Dermis blood vessel endothelial cell (primary cell): ENCODE measurements around the gene MAD1L1. TPM values are rescaled to one million over a fixed set of nuclear protein-coding genes. Genes with fewer than 3 reads are reported as not detected.
"Not testable (repeated sequence)": the region's sequence is repeated elsewhere in the genome, so short reads cannot be mapped to it uniquely, and the experiment has no call there.

Source experiments
- DNase-seq: peaks from one replicate; pipeline ENCODE4 v3.0.0; 2010
- total RNA-seq: library from RNA; depleted of rRNA; stranded (reverse); fragments of >200 nt; gene quantifications from 2 replicates; pipeline ENCODE4 v1.2.3, GENCODE V29; 2014

MAD1L1 gene
- total RNA-seq, 1 donor from 2014 or later = 53.3 TPM

DNA sequence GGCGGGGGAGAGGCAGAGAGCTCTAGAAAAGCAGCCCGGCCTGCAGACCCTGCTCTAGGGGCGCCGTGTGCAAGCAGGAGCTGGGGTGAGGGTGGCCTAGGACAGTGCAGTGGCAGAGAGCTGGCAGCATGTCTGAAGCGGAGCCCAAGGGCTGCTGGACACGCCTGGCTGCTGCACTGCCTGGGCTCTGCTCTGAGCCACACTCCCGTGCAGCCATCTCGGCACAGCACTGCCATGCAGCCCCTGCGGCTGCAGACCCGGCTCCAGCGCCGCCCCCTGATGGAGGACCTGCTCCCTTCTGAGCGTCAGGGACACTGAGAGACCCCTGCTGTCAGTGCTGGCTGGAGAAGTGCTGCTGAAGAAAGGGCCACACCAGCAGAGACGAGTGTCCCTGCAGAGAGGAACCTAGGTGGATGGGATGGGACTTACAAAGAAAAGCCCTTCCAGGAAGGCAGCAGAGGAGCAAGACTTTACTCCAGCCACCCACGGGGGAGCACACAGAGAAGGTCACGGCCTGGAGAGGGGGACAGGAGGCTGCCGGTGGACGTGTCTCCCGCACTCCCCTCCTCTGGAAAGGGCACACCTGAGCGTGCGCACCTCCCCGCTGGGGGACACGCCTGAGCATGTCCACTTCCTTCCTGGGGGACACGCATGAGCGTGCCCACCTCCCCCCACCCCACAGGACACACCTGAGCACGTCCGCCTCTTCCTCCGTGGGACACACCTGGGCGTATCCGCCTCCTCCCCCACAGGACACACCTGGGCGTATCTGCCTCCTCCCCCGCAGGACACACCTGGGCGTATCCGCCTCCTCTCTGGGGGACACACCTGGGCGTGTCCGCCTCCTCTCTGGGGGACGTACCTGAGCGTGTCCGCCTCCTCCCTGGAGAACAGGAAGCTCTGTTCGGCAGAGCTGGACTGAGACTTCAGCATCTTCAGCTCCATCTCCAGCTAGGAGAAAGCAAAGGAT lies 252.9 kb downstream of the MAD1L1 start:
- no peak for DNase-seq

DNA sequence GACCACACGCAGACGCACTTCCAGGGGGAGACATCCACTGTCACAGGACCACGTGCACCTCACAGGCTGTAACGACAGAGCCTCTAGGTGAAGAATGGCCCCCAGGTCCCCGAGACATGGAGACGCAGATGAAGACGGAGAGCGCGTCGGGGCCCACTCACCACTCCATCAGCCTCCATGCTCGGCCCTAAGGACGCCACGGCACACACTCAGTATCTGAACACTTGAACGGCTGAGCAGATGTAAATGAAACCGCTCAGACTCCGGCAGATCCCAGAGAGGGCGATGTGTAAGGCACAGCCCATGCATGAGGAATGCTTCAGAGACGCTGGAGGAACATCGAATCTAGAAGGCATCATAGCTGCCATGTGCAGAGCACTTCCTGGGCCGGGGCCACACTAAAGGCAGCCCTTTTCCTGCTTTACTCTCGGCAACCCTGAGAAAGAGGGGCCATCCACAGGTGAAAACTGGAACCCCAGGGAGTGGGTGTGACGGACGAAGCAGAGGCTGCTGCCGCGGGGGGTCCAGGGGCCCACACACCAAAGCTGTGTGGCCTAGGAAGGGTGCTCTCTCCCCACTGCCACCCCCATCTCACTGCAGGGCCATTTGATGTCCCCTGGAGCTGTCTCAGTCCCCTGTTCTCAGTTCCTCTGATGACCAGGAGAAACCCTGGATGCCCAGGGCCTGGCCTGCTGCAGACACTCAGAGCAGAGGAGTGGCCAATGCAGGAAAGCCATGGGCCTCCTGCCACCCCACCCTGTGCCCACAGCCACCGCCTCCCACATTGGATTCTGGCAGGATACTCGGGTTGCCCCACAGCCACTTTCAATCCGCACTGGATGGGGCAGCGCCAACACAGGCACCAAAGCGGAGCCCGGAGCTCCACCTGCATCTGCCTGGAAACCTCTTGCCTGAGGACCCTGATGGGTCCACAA lies 253.8 kb downstream of the MAD1L1 start:
- no peak for DNase-seq

- no peak for DNase-seq
Observed at GRCh38 chr7:1977876-1978441, 254.8 kb downstream of the MAD1L1 start.

DNA sequence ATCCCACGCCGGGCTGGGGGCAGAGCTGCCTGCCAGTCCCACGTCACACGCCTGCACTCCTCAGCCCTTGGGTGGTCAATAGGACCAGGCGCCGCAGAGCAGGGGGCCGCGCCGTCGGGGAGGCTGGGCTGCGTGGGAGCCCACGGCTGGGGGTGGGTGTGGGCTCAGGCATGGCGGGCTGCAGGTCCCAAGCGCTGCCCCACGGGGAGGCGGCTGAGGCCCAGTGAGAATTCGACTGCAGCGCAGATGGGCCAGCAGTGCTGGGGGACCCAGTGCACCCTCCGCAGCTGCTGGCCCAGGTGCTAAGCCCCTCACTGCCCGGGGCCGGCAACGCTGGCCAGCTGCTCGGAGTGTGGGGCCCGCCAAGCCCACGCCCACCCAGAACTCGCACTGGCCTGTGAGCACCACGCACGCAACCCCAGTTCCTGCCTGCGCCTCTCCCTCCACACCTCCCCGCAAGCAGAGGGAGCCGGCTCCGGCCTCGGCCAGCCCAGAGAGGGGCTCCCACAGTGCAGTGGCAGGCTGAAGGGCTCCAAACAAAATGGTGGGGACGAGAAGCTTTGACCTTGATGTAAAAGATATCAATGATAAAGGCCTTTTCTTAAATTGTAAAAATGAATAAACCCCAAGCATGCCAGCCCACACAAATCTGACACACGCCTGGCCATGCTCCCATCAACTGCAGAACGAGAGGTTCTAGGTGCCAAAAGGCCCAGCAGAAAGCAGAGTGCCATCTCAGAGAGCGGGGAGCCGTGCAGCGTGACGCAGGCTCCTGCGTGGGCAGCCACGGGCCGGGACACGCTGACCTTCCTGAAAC lies 255.5 kb downstream of the MAD1L1 start:
- no peak for DNase-seq

DNA sequence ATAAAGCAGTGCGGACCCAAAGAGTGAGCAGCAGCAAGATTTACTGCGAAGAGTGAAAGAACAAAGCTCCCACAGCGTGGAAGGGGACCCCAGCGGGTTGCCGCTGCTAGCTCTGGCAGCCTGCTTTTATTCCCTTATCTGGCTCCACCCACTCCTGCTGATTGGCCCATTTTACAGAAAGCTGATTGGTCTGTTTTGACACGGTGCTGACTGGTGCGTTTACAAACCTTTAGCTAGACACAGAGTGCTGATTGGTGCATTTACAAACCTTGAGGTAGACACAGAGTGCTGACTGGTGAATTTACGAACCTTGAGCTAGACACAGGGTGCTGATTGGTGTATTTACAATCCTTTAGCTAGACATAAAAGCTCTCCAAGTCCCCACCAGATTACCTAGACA lies 256.2 kb downstream of the MAD1L1 start:
- DNase-seq = not testable (repeated sequence)

DNA sequence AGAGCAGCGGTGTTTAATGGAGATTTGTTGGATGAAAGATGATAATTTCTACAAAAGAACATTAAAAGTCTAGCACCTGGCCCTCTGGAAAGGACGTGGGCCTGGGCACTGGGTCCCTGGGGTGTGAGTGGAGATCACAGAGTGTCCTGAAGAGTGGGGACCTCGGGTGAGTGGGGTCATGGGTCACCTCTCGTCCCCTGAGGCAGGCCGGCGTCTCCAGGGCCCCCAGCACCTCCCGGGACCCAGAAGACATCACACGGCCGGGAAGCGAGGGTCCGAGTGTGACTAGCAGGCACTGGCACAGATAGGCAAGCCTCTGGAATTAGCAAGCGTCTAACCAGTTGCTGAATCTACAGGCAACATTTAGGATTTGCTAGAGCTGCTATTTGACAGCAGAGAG lies 257.2 kb downstream of the MAD1L1 start:
- DNase-seq = no peak

- DNase-seq = no peak
Observed at GRCh38 chr7:1975179-1975578, 257.6 kb downstream of the MAD1L1 start.

GRCh38 chr7:1974290-1975101 lies 258.2 kb downstream of the MAD1L1 start:
- DNase-seq = no peak

DNA sequence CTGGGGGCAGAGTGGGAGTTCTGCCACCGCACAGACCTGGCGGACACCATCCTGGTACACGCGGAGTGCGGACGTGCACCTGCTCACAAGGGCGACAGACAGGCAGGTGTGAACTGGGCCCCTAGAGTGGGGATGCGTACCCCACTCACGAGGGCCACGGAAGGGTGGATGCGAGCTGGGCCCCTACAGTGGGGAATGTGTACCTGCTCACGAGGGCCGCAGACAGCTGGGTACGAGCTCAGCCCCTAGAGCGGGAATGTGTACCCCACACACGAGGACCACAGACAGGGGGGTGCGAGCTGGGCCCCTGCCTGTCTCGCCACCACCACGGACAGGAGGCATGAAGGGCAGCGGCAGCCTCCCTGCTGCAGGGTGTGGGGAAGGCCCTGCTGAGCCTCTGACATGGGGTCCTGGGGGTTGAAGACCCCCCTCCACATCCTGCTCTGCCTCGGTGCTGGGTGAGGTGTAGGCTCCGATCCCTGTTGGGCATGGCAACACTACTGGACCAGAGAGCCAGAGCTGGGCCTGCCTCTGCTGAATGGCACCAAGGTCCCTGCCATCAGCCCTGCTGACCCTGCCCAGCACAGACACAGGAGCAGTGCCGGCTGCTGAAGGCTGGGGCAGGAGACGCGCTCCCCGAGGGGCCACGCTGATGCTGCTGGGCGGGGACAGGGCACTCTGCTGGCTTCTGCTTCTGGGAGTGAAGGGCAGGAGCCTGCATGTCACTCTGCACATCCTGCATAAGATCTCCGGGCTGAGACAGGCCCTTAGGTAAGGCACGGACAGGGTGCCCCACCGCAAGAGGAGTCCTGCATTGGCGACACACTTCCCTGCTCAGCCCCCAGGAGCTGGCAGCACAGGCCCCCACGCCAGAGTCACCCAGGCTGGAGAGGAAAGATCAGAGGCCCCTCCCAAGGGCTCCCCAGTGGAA lies 259.2 kb downstream of the MAD1L1 start:
- DNase-seq = no peak

DNA sequence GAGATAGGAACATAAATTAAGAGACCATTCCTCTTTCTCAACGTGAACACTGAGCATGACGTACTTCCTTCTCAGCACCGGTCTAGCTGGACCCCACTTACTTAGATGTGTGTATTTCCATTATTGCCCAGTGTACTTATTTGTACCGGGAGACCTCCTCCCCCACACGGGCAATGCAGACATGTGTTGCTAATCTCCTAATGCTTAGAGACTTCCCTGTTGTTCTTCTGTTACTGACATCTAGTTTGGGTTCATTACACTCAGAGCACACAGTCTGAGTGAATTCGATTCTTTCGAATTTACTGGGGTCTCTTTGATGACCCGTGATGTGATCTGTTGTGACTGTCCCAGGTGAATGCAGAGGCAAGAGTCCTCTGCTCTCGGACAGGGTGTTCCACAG lies 260.0 kb downstream of the MAD1L1 start:
- DNase-seq = no peak

GRCh38 chr7:1971946-1972654 lies 260.6 kb downstream of the MAD1L1 start:
- DNase-seq = no peak

GRCh38 chr7:1970895-1971294 lies 261.9 kb downstream of the MAD1L1 start:
- no peak for DNase-seq

DNA sequence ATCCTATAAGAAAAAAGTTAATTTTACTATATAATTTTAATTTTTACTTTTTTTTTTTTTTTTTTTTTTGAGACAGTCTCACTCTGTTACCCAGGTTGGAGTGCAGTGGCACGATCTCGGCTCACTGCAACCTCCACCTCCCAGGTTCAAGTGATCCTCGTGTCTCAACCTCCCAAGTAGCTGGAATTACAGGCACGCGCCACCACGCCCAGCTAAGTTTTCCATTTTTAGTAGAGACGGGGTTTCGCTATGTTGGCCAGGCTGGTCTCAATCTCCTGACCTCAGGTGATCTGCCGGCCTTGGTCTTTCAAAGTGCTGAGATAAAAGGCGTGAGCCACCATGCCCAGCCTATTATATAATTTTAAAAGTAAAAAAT lies 262.5 kb downstream of the MAD1L1 start:
- DNase-seq = not testable (repeated sequence)

- DNase-seq = no peak
Observed at GRCh38 chr7:1969459-1970284, 263.1 kb downstream of the MAD1L1 start.

- DNase-seq = no peak
Observed at GRCh38 chr7:1968397-1969111, 264.2 kb downstream of the MAD1L1 start.

- no peak for DNase-seq
Observed at GRCh38 chr7:1967512-1968396, 265.0 kb downstream of the MAD1L1 start.
